ENCODE measurements around the gene GALR3.
A peak's percentile ranks its signal among the peaks of the same experiment; 100 is the strongest.
"Not testable (repeated sequence)": the region's sequence is repeated elsewhere in the genome, so short reads cannot be mapped to it uniquely, and the experiment has no call there.

GALR3 gene

GRCh38 chr22:37823134-37823985 is at the start of gene GALR3:
TSS of gene GALR3 (plus strand) at chr22:37823382. CDS start at chr22:37823407, 25 bp downstream.
- DNase-seq (ENCODE audit: low spot score) = no peak

GRCh38 chr22:37774728-37775127 is 48.5 kb upstream of the GALR3 start:
- no peak for DNase-seq (ENCODE audit: low spot score)

GRCh38 chr22:37775785-37776638 is 47.2 kb upstream of the GALR3 start:
- DNase-seq (ENCODE audit: low spot score) = no peak

- DNase-seq (ENCODE audit: low spot score) = no peak
Measured at GRCh38 chr22:37776639-37777005, 46.6 kb upstream of the GALR3 start.

GRCh38 chr22:37777122-37777687 is 46.0 kb upstream of the GALR3 start:
- DNase-seq (ENCODE audit: low spot score) = no peak

GRCh38 chr22:37778370-37779009 is 44.7 kb upstream of the GALR3 start:
- DNase-seq (ENCODE audit: low spot score) = no peak

- no peak for DNase-seq (ENCODE audit: low spot score)
Measured at GRCh38 chr22:37781434-37782059, 41.6 kb upstream of the GALR3 start.

GRCh38 chr22:37782340-37783168 is 40.6 kb upstream of the GALR3 start:
- DNase-seq (ENCODE audit: low spot score) = no peak

GRCh38 chr22:37784829-37785495 is 38.2 kb upstream of the GALR3 start:
- no peak for DNase-seq (ENCODE audit: low spot score)

- no peak for DNase-seq (ENCODE audit: low spot score)
Measured at GRCh38 chr22:37790234-37790633, 32.9 kb upstream of the GALR3 start.

- no peak for DNase-seq (ENCODE audit: low spot score)
Measured at GRCh38 chr22:37792494-37792893, 30.7 kb upstream of the GALR3 start.

GRCh38 chr22:37794376-37794775 is 28.8 kb upstream of the GALR3 start:
- DNase-seq (ENCODE audit: low spot score) = no peak

GRCh38 chr22:37796079-37796478 is 27.1 kb upstream of the GALR3 start:
- DNase-seq (ENCODE audit: low spot score) = no peak

- DNase-seq (ENCODE audit: low spot score) = not testable (repeated sequence)
Measured at GRCh38 chr22:37797259-37797658, 25.9 kb upstream of the GALR3 start.

GRCh38 chr22:37797874-37798500 is 25.2 kb upstream of the GALR3 start:
- DNase-seq (ENCODE audit: low spot score) = no peak

- not testable (repeated sequence) for DNase-seq (ENCODE audit: low spot score)
Measured at GRCh38 chr22:37799979-37800378, 23.2 kb upstream of the GALR3 start.

- DNase-seq (ENCODE audit: low spot score) = no peak
Measured at GRCh38 chr22:37801946-37802309, 21.3 kb upstream of the GALR3 start.

- DNase-seq (ENCODE audit: low spot score) = peak; percentile 82
Measured at GRCh38 chr22:37802310-37803194, 20.6 kb upstream of the GALR3 start.

GRCh38 chr22:37803195-37803638 is 20.0 kb upstream of the GALR3 start:
- no peak for DNase-seq (ENCODE audit: low spot score)
